Measurements from ENCODE around the gene MLIP. TPM values are rescaled to one million over a fixed set of nuclear protein-coding genes. Genes with fewer than 3 reads are reported as not detected.

Gene MLIP
- polyA plus RNA-seq, 1 donor, result 0.30 TPM

- DNase-seq, result no peak
Measured at GRCh38 chr6:54285595-54285994, 174.4 kb downstream of the MLIP start.

GRCh38 chr6:54286141-54286540 is 174.9 kb downstream of the MLIP start:
- no peak for DNase-seq

DNA sequence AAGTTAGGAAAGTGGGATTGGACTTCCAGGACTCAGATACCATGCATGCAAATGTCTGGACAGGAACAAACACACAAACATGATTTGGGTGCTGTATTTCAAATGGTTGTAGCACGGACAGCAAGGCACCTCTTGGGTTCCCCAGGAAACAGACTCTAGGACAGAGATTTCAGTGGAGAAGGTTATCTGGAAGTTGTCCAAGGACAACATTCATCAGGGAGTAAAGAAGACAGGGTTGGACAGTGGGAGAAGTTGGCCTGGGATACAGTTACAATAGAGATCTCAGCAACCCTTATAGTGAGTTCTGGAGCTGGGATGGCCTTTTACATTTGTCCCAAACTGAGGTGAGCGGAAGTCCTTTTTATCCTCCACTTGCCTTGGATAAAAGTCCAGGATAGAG is 177.2 kb downstream of the MLIP start:
- peak; percentile 12 for DNase-seq

GRCh38 chr6:54289426-54289825 is 178.2 kb downstream of the MLIP start:
- no peak for DNase-seq

DNA sequence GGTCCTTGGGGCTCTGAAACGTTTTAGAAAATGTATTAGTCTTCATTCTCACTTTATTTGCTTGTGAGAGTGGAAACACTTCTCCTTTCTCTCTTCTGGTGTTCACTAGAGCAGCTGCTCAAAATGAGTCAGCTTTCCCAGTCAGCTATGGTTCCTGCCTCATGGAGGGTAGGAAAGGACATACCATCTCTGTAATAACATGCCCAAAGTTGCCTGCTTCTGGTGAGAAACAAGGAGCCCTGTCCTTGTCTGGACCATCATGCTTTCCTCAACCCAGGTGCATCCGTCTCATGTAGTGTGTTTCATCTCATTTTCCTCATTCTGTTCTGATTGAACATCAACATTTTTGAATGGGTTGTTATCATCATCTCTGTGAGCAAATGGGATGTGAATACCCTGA is 179.9 kb downstream of the MLIP start:
- no peak for DNase-seq

- DNase-seq, result no peak
Measured at GRCh38 chr6:54291738-54292137, 180.5 kb downstream of the MLIP start.

DNA sequence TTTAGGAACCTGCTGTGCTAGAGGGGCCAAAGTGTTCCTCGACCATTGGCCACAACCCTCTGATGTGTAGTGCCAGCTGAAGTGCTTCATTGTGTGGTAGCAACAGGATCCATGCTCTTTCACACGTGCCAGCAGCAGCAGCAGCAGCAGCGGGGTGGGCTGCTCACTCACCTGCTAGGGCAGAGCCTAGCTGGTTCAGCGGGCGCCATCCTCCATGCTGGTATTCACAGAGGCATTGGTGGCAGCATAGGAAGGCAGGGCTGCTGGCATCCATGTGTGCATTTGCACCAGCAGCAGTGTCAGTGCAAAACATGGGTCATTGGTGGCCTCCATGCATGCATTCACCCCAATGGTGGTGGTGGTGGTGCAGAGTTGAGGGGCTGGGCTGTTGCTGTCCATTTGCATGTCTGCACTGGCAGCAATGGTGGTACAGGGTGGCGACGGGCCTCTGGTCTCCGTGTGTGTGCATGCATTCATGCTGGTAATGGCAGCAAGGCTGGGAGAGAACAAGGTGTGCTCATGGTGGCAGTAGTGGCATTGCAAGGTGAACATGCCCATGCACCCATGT is 183.8 kb downstream of the MLIP start:
- no peak for DNase-seq

GRCh38 chr6:54299542-54300269 is 188.5 kb downstream of the MLIP start:
- no peak for DNase-seq

- no peak for DNase-seq
Measured at GRCh38 chr6:54301770-54302169, 190.5 kb downstream of the MLIP start.

GRCh38 chr6:54307439-54307910 is 196.2 kb downstream of the MLIP start:
- peak; percentile 17 for DNase-seq

DNA sequence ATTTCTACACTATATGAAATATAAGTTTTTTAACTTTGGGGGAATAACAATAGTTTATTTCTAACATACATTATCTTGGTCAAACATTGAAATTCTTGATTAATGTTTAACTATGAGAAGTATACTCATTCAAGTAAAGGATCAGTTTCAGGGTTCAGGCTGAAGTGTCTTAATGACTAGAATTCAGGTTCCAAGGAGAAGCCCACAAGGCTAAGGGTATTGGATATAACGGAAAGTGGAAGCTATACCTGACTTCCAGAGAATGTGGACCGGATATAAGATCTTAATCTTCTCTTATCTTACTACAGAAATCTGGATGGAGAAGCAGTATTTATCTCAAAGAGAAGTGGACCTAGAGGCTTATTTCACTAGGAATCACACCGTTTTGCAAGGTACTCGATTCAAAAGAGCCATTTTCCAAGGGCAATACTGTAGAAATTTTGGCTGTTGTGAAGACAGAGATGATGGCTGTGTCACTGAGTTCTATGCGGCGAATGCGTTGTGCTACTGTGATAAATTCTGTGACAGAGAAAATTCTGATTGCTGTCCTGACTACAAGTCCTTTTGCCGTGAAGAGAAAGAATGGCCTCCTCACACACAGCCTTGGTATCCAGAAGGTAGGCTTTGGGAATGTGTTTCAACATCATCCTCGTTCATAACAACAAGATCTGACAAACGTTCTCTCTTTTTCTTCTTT is 197.2 kb downstream of the MLIP start, which contains the start of gene TINAG:
TINAG (plus strand) TSS at position 153 of the 697 bp plus-strand sequence; CDS start at position 263, 110 bp downstream.
- no peak for DNase-seq

DNA sequence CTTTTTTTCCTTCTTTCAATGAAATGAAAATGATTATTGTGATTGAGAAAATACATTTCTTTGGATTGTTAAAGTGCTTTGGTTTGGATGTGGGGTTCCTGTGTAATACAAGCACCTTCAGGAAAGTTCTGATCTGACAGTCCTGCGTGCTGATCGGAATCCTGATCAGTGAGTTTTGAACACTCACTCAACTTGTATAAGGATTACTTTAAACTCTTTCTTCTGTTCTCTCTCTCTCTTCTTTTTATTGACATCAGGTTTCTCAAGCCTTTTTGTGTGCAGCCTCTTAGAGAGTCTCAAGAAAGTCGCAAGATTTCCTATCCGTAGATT is 197.7 kb downstream of the MLIP start:
- no peak for DNase-seq

DNA sequence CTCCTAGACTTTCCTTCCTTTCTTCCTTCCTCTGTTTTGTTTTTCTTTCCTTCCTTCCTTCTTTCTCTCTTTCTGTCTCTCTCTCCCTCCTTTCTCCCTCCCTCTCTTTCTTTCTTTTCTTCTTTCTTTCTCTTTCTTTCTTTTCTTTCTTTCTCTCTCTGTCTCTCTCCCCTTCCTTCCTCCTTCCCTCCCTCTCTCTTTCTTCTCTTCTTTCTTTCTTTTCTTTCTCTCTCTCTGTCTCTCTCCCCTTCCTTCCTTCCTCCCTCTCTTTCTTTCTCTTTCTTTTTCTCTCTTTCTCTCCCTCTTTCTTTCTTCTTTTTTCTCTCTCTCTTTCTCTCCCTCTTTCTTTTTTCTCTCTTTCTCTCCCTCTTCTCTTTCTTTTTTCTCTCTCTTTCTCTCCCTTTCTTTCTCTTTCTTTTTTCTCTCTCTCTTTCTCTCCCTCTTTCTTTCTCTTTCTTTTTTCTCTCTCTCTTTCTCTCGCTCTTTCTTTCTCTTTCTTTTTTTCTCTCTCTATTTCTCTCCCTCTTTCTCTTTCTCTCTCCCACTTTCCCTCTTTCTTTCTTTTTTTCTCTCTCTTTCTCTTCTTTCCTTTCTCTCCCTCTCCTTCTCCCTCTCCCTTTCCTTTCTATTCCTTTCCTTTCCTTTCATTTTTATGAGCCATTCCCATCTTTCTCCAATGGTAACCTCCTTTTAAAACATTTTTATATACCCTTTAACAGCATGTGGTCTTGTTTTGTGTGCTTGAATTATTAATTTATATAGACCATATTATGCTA is 199.3 kb downstream of the MLIP start:
- no peak for DNase-seq

GRCh38 chr6:54315656-54316055 is 204.4 kb downstream of the MLIP start:
- no peak for DNase-seq

Other genes with a start within 250 kb of the MLIP start
- gene TINAG, start 197.0 kb downstream of the MLIP start, polyA plus RNA-seq (ENCODE audit: insufficient read length), result 37.3 TPM

Measured in left kidney (tissue), 2 donors.